HUDEP-2 (cell line): ENCODE results near the gene CNTD1.

ENCODE experiments used
- DNase-seq, 76 experiments: peaks; one replicate each; lab custom pipeline; 2025; ENCODE audit not compliant: unreplicated experiment in 76 of 76; lab: John Stamatoyannopoulos, UW

Gene CNTD1

DNA sequence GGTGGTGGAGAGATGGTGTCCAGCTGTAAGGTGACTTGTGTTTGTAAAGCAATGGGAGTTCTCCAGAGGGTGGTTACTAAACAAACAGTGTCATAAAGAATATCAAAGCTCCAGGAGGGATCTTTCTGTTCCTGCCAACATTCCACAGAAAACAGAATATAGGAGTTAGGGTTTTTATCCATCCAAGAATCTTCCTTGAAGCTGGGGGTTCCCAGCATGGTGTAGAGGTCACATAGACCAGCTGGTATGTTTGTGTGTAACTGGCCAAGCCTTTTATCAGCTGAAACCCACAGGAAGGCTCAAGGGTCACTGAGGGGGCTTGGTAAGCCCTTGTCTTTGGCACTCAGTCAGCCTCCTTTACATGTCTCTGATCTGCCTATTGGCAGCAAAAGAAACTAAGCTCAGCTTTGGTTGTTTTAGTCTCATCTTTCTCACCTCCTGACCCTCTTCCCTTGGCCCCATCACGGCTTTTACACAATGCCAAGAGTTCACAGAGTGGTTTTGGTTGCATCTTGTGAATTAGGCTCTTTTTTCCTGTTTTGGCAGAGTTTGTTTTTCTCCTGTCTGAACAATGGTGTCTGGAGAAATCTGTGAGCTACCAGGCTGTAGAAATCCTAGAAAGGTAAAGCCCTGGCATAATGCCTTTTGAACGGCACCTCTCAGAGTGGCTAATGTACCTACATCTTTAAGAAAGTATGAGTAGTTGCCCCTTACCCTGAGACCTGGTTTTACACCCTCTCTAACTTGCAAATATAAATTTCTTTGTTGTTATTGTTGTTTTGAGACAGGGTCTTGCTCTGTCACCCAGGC is 4.6 kb downstream of the CNTD1 start:
- DNase-seq = no peak

DNA sequence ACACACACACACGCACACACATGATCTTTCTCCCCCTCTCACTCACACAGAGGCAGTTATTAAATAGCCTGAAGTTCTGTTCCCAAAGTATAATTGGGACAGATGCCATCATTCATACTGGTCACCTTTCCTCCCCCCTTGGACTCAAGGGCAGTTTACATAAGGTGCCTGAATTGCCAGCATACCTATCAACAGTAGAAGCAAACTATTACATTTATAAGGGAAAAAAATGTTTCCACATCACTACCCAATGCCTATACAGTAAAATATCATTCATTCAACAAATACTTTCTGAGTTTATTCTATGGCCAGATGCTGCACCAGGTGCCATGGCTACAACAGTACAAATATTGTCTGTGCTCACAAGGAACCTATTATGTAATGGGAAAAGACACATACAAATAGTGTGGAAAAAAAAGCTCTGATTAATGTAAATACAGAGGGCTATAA is 6.3 kb downstream of the CNTD1 start:
- no peak for DNase-seq

DNA sequence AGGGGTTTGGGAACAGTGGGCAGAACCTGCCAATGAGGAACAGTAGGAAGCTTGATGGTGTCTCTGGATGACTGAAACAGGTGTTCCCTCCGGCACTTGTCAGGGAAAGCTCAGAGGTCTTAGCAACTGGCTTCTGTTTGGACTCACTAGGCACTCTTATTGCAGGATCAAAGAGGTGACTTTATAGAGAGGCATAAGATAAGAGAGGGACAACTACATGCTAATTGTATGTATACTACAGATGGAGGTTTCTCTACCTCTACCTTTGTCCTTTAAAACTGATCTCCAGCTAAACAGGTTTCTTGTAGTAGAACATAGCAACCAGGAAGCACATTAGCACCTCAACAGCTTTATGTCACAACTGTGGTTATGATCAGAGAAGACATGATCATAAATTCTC is 7.6 kb downstream of the CNTD1 start:
- DNase-seq = no peak

DNA sequence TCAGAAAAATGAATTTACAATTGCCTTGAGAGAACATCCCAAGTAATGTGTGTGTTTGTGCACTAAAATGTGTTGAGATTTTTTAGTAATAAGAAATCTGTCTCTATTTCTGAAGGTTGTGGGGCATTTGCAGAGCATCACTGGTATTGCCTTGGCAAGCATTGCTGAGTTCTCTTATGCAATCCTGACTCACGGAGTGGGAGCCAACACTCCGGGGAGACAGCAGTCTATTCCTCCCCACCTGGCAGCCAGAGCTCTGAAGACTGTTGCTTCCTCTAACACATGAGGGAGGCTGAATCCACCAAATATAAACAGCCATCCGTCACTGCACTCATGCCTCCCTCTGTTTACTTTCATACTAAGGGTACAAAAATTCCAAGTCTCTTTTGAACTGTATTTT is 10.6 kb downstream of the CNTD1 start:
- DNase-seq = no peak

DNA sequence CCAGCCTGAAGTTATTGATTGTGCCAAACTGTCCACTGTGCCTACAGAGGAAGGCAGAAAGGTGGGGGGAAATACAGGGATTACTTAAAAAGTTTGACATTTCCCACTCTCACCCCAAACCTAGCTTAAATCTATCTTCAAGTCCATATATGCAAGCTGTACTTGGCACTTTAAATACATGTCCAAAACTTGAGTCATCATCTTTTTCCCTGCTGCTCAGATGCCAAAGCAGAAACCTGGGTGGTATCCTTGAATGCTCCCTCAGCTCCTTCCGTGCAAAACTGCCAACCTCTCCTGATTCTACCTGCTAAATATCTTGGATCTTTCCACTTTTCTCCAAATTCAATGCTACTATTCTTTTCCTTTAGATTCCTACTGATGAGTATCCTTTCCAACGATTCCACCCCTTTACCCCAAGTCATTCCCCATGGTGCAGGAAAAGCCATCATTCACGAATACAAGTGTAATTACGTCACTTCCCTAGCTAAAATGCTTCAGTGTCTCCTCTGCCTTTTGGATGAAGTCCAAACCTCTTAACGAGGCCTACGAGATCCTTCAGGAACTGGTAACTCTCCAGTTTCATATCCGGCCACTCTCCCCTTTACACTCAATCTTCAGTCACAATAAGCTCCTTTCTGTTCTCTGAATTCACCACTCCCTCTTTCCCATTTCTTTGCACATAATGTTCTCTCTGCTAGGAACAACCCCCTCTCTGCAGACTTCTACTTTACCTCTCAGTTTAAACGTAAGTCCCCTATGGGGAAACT is 16.2 kb downstream of the CNTD1 start:
- no peak for DNase-seq

DNA sequence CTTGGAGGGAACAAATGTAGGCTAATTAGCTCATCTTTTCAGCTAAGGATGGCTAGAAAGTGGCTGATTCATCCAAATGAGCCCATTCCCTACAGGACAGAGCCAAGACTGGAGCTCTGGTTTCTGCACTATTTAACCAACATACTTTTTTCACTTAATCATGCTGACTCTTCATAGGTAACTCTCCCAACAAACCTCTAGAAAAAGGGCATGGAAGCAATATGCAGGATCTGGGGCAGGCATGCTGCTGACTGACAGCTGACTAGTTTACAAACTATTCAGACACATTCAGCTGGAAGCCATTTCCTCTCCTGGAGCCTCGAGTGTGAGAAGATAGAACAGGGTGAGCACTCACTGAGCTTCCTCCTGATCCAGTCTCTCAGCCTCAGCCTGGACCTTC is 19.2 kb downstream of the CNTD1 start:
- DNase-seq = no peak

DNA sequence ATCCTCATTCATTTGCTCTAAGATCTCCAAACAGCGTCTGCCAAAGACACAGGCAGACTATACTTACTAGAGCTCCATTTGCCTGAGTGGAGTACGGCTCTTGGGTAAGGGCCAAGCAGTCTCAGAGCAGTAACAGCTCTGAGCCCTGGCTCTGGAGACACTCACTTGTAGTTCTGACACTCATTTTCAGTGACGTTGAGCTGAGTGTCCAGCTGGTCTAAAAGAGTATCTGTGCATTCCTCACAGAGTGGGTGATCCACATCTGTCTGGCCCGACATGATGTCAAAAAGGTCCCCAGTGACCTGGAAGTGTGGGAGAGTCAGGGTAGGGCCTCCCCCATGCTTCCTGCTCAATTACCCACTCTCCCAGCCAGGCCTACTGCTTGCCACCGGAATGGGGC is 19.7 kb downstream of the CNTD1 start:
- DNase-seq = no peak

DNA sequence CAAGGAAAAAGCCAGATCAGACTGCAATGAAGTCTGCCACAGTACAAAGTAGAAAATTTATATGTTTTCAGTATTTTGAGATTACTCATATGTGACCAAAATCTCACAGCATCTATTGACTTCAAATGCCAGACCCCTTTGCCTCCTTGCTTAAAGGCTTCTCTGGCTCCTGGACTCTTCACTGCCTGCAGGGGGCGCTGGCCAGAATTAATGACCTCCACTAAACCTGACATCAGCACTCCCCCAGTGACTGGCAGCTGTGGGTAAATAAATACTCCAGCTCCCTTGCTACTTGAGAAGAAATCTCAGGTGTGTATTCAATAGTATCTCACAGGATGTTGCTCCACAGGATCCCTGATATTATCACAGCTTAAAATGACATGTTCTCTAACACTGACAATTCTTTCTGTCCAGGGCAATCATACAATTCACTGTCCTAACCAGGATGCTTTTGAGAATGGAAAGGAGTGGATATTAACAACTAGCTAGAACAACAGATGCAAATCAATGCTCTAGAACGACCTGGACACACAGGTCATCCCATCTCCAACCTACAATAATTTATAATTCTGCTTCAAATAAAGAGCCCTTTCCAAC is 21.4 kb downstream of the CNTD1 start:
- peak in 71 of 76 experiments; percentile 4 to 80 (median 50) for DNase-seq

DNA sequence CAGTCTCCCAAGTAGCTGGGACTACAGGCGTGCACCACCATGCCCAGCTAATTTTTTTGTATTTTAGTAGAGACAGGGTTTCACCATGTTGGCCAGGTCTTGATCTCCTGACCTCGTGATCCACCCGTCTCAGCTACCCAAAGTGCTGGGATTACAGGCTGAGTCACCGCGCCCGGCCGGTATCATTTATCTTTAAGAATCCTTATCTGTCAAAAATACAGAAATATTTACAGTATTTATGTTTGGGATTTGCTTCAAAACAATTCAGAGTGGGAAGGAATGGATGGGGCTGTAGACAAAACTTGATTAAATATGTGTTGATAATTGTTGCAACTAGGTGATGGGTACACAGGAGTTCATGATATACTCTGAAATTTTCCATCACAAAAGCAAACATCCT is 22.5 kb downstream of the CNTD1 start:
- no peak for DNase-seq

DNA sequence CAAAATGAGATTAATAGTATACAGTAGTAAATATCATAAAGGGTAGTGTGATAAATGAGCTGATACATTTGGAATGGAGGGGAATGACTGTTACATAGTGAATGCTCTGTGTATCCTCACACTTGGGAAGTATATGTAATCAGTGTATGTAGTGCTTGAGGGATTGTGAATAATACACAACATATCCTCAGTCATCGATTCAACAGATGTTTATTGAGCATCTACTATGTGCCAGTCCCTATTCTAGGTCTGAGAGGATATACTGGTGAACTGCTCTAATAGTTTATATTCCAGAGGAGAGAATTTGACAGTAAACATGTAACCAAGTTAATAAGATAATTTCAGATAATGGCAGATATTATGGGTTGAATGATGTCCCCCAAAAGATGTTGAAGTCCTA is 28.8 kb downstream of the CNTD1 start:
- DNase-seq = no peak

DNA sequence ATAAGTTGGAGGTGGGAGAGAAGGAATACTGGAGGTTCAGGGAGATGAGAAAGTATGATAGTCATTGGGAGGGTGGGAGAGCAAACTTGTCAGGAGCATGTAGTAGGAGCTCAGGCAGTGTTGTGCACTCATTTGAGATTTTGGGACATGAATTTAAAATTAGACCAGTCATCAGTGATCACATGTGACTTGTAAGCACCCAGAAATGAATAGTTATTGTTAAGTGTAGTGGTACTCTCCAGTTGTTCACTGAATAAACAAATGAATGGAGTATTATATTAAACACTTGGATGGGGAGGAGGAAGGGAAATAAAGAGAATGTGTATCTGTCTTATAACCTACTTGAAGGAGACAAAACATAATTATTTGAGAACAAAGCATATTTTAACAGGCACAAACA is 32.3 kb downstream of the CNTD1 start:
- no peak for DNase-seq

DNA sequence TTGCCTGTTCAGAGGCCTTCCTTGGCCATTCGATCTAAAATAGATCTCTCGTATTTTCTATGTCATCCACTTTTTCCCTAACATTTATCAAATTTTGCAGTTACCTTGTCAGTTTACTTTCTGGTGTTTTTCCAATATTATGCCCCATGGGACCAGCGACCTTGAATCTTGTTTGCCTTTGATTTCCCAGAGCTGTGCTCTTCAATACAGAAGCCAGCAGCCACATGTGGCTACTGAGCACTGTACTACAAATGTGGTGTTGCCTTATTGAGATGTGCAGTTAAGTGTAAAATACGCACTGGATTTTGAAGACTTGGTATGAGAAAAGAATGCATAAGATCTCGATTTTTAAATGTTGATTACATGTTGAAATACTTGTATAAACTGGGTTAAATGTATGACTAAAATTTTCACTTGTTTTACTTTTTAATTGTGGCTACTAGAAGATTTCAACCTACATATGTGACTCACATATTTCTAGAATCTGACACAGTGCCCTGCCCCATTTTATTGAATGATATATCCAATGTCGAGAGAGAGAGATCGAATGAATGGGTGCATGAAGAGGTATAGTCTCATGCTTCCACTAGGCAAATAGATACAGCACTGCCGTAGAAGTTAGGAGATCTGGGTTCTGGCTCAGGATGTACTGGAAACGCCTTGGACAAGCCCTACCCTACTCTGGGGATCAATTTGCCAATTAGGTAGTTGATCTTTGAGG is 33.7 kb downstream of the CNTD1 start:
- peak in 1 of 76 experiments; percentile 34 for DNase-seq

DNA sequence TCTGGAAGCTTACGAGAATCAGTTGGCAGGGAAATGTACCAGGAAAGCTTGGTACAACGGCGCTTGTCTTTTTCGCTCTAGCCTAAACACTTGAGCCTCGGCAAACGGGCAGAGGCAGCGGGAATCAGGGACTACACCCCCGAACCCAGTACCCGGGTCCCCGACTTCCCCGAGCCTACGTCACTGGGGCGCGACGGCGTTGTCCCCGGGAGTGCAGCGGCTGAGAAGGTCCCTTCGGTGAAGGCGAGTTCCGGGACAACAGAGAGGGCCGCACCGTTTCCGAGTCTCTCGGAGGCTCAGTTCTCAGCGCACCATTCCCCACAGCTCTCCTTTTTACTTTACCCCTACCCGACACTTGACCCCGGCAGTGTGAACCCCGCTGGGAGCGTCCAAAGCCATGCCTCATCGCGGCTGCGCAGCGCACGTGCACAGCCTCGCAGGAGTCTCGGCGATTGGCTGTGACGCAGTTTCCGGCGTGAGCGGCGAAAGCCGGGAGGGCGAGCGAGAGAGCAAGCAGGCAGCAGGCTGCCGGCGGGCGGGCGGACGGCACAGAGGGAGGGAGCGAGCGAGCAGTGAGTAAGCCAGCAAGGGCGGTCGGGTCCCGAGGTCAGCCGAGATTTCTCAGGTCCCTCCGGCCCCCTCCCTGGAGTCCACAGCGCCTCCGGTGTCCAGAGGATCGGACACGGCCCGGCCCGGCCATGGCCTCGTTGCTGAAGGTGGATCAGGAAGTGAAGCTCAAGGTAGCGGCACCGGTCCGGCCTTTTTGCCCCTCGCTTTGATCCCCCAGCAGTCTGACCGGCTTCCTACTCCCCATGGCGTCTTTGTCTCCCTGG is 34.5 kb downstream of the CNTD1 start, which contains the start of gene PSME3:
Gene PSME3 (plus strand): TSS at position 464 of the 833 bp plus-strand sequence. CDS start 235 bp downstream, at position 699.
- DNase-seq = peak in 74 of 76 experiments; percentile 36 to 97 (median 80)

DNA sequence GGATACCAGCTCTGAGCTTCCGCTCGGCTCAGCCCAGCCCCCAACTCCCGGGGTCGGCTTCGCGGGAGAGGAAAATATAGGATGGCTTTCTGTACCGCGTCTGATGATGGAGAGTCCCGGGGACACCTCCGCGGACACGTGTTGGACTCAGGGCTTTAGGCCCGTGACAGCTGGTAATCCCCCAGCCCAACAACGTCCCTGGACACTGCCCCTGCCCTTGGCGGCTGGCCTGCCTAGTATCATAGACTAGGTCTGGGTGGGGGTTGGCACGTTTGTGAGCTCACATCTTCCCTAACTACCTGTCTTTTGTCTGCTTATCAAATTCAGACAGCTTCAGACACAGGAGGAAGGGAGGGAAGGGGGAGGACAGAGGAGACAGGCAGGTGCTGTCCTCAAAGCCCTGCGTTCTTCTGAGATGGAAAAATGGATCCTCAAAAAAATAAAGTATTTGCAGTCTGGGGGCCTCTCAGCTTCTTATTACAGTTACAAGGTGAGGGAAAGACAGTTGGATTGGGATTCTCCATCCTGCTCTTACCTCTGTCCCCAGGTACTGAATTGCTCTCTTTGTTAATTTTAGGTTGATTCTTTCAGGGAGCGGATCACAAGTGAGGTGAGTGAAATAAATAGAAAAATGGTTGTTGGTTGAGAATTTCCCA is 35.2 kb downstream of the CNTD1 start:
- peak in 1 of 76 experiments; percentile 34 for DNase-seq

DNA sequence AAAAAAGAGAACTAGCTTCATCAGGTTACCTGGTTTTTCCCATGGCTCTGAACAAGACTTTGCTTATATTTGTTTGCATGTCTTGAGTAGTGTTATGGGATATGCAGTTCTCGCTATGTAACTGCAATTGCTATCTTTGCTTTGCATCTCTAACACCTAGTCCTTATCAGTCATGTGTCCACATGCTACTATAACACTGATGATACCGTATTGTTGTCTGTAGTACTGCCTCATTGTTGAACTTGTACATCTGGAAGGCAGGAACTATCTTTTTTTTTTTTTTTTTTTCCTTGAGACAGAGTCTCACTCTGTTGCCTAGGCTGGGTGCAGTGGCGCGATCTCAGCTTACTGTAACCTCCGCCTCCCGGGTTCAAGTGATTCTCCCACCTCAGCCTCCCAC is 37.1 kb downstream of the CNTD1 start:
- DNase-seq = no peak

DNA sequence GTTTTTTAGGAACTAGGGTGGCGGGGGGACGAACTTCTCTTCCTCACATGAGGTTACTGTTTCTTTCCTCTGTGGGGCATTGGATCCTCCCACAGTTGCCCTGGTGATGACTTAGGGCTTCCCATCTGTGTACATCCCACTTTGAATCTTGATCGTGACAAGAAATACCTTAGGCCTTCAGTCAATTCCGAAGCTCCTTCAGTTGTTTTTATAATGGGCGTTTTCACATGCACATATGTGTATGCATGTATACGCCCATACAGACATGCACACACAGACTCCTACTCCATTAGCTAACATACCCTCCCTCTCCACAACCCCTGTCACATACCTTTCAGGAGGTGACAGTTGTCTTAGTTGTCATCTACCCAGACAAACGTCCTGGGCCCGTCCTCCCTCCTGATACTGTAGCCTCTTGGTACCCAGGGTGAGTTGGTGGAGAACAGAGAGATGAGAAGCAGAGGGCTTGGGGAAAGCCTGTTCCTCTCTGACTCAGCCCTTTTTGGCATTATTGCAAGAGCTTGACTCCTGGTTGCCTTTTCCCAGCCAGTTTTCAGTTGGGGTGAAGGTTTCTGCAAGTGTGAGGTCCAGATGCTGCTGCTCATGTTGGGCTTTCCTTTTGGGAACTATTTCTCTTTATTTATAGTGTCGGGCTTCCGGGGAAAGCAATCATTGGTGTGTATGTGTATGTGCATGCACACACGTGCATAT is 43.5 kb downstream of the CNTD1 start:
- no peak for DNase-seq

DNA sequence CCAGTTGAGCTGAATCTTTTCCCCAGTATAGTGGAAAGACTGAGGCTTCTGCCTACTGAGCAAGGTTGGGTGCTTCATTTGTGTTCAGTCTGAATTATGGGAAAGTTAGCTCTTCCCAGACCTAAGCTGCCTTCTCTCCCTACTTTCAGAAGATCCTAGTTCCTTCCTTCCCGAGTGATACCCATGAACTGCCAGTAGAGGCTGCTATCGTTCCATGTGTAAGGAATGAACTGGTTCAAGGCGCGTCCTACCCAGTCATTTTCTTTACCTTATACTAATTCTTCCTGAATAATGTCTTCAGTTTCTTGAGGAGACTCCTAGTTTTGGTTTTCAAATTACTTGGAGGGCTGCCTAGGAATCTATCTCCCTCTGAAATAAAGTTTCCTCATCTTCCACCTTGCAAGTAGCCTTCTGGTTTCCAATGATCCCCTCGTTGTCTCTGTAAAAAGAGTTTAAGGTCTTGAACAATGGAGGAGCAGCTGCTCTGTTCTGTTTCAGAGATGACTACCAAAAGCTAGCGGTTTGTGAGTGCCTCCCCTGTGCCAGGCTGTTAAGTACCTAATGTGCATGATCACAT is 44.8 kb downstream of the CNTD1 start:
- peak in 15 of 76 experiments; percentile 4 to 42 (median 16) for DNase-seq

DNA sequence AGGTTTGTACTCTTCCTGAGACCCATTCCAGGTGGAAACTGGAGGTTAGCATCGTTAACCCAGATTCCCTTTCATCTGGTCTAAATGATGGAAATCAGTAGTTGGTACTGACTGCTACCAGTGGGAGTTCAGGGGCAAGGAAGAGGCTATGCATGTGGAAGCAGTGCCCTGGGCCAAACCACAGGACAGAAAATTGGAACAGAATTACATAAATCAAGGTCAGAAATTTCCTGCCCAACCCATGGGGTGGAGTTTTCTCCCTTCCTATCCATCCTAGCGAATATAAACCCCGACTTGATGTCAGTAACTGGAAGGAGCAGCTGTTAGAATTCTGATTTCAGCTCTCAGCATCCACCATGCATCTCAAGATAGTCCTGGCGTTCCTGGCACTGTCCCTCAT is 45.6 kb downstream of the CNTD1 start, which contains the start of gene AOC2:
Gene AOC2 (plus strand): TSS at position 310 of the 400 bp plus-strand sequence. CDS start 47 bp downstream, at position 357.
- DNase-seq = no peak
